SK-N-SH treated with all-trans-retinoic acid at 6 μM for 48 hours (cell line): ENCODE data around the gene SETSIP.

Experiments
- ARNTL ChIP-seq: fragments of 450-650 bp; formaldehyde crosslinking; IDR thresholded peaks from 2 replicates; pipeline ENCODE4 v1.5.0; 2020; ENCODE audit warnings: low read depth, mild to moderate bottlenecking, moderate library complexity, borderline replicate concordance
- GLIS3 ChIP-seq: fragments of 250-450 bp; sonication (Bioruptor Pico); IDR thresholded peaks from 2 replicates; pipeline ENCODE4 v1.5.0; 2020; ENCODE audit warnings: mild to moderate bottlenecking, moderate library complexity
- POU6F1 ChIP-seq: fragments of 250-450 bp; sonication (Bioruptor Pico); IDR thresholded peaks from 2 replicates; pipeline ENCODE4 v1.8.0; 2021; ENCODE audit warnings: low read depth, mild to moderate bottlenecking, moderate library complexity, borderline replicate concordance
- TSHZ2 ChIP-seq: fragments of 250-450 bp; sonication (Bioruptor Pico); IDR thresholded peaks from 2 replicates; pipeline ENCODE4 v1.5.0; 2020; ENCODE audit warnings: mild to moderate bottlenecking, moderate library complexity

- TF ChIP-seq ARNTL (CRISPR knock-in tag) = no peak
- TF ChIP-seq GLIS3 (CRISPR knock-in tag) = no peak
- TF ChIP-seq POU6F1 = no peak
- no peak for TF ChIP-seq TSHZ2
These were observed 5.1 kb upstream of the SETSIP start, which contains the start of gene BTBD8 for GRCh38 chr1:92080128-92080985.
